Neuronal stem cell (in vitro differentiated cells): ENCODE results near the gene ADARB1.

Source experiments
- DNase-seq: peaks from one replicate; pipeline ENCODE4 v3.0.0-alpha.2; 2013; ENCODE audit warnings: low spot score
- H2AFZ ChIP-seq: one replicate; pipeline ENCODE4 v1.6.1; 2013; ENCODE audit warnings: mild to moderate bottlenecking, low read length, inconsistent platforms
- H2AK5ac ChIP-seq: 2 replicates; pipeline ENCODE4 v1.6.1; 2013; ENCODE audit warnings: low read depth, mild to moderate bottlenecking, inconsistent platforms, low read length, moderate library complexity, mixed read lengths
- H2BK120ac ChIP-seq: 2 replicates; pipeline ENCODE4 v1.6.1; 2013; ENCODE audit warnings: low read depth, mild to moderate bottlenecking, inconsistent platforms, low read length, moderate library complexity, mixed read lengths
- H2BK12ac ChIP-seq: one replicate; pipeline ENCODE4 v1.6.1; 2013; ENCODE audit warnings: low read length, inconsistent platforms
- H2BK15ac ChIP-seq: 2 replicates; pipeline ENCODE4 v1.6.1; 2013; ENCODE audit warnings: mild to moderate bottlenecking, low read length, inconsistent platforms, mixed read lengths
- H2BK5ac ChIP-seq: one replicate; pipeline ENCODE4 v1.6.1; 2013; ENCODE audit warnings: inconsistent platforms, mild to moderate bottlenecking, low read length, moderate library complexity
- H3K14ac ChIP-seq: one replicate; pipeline ENCODE4 v1.6.1; 2013; ENCODE audit warnings: low read length, inconsistent platforms
- H3K18ac ChIP-seq: 2 replicates; pipeline ENCODE4 v1.6.1; 2013; ENCODE audit warnings: low read length, inconsistent platforms
- H3K23ac ChIP-seq: 2 replicates; pipeline ENCODE4 v1.6.1; 2013; ENCODE audit warnings: low read depth, mild to moderate bottlenecking, mixed read lengths, low read length, inconsistent platforms; ENCODE audit not compliant: poor library complexity
- H3K27ac ChIP-seq: replicated peaks from 3 replicates; pipeline ENCODE4 v1.5.1; 2013; ENCODE audit warnings: low read length, inconsistent platforms
- H3K27me3 ChIP-seq, 3 experiments: 2 replicates each; pipeline ENCODE4 v1.6.1; 2013; ENCODE audit warnings: low read length in 3 of 3, mild to moderate bottlenecking in 2 of 3, inconsistent platforms in 1 of 3, low read depth in 1 of 3, mixed read lengths in 1 of 3, moderate library complexity in 1 of 3; ENCODE audit not compliant: control insufficient read depth in 3 of 3, insufficient read depth in 3 of 3
- H3K36me3 ChIP-seq, 2 donors: replicated peaks in 1 of 2; 2 replicates each; pipeline ENCODE4 v1.6.1; 2013; ENCODE audit warnings: low read length in 2 of 2; ENCODE audit not compliant: control insufficient read depth in 2 of 2, insufficient read depth in 2 of 2
- H3K4ac ChIP-seq: 2 replicates; pipeline ENCODE4 v1.6.1; 2013; ENCODE audit warnings: inconsistent platforms, mild to moderate bottlenecking, low read length, moderate library complexity
- H3K4me1 ChIP-seq, 2 donors: 1 replicate in 1 of 2; 2 replicates in 1 of 2; pipeline ENCODE4 v1.6.1; 2013; ENCODE audit warnings: low read length in 2 of 2, low read depth in 1 of 2; ENCODE audit not compliant: control insufficient read depth in 2 of 2, insufficient read depth in 1 of 2
- H3K4me2 ChIP-seq: one replicate; pipeline ENCODE4 v1.6.1; 2013; ENCODE audit warnings: mild to moderate bottlenecking, low read length, inconsistent platforms; ENCODE audit not compliant: insufficient read depth, poor library complexity, severe bottlenecking
- H3K4me3 ChIP-seq, 2 donors: 2 replicates each; pipeline ENCODE4 v1.5.1; 2013; ENCODE audit warnings: low read length in 2 of 2, mild to moderate bottlenecking in 2 of 2, inconsistent platforms in 1 of 2, moderate library complexity in 1 of 2
- H3K79me1 ChIP-seq: one replicate; pipeline ENCODE4 v1.6.1; 2013; ENCODE audit warnings: low read depth, mild to moderate bottlenecking, inconsistent platforms, low read length, moderate library complexity
- H3K9ac ChIP-seq: one replicate; pipeline ENCODE4 v1.6.1; 2013; ENCODE audit warnings: mild to moderate bottlenecking, low read depth, low read length, inconsistent platforms; ENCODE audit not compliant: poor library complexity
- H3K9me3 ChIP-seq, 2 donors: replicated peaks in 1 of 2; 2 replicates each; pipeline versions ENCODE3 to v1.6.1; 2013; ENCODE audit warnings: low read length in 2 of 2, mild to moderate bottlenecking in 2 of 2, inconsistent platforms in 1 of 2, low read depth in 1 of 2, mixed read lengths in 1 of 2, moderate library complexity in 1 of 2; ENCODE audit not compliant: control insufficient read depth in 2 of 2, insufficient read depth in 1 of 2
- H4K8ac ChIP-seq: one replicate; pipeline ENCODE4 v1.6.1; 2013; ENCODE audit warnings: low read depth, mild to moderate bottlenecking, inconsistent platforms, low read length, moderate library complexity
- H4K91ac ChIP-seq: one replicate; pipeline ENCODE4 v1.6.1; 2013; ENCODE audit warnings: low read length, low read depth, mild to moderate bottlenecking, inconsistent platforms; ENCODE audit not compliant: poor library complexity
- WGBS, 2 donors: extraction: QIAGEN DNeasy Blood & Tissue Kit; methylation state at CpG; one replicate each; pipeline ENCODE4 v1.1.7; 2013; ENCODE audit warnings: missing lambda C conversion rate in 2 of 2, mixed read lengths in 1 of 2; ENCODE audit not compliant: insufficient read length in 2 of 2, insufficient replicate concordance in 1 of 2; ENCODE audit errors: extremely low coverage in 2 of 2; 5-methylcytosine and 5-hydroxymethylcytosine counted together

ADARB1 gene

GRCh38 chr21:45034556-45035476 is 39.6 kb upstream of the ADARB1 start:
- H3K4me2 ChIP-seq, result no peak overlapping the region
- H2BK15ac ChIP-seq, result no peak overlapping the region
- H3K4me1 ChIP-seq, result peaks cover 16 to 22% of the 10 kb centered on the region in 2 donors
- peak overlapping the region; percentile 69 for H3K23ac ChIP-seq
- peak overlapping the region; percentile 78 for H3K18ac ChIP-seq
- no peak overlapping the region for H2AFZ ChIP-seq
- H2BK12ac ChIP-seq, result peak overlapping the region; percentile 75
- H4K91ac ChIP-seq, result no peak overlapping the region
- H2AK5ac ChIP-seq, result no peak overlapping the region
- peak overlapping the region in 1 of 2 donors; percentile 11 for H3K4me3 ChIP-seq
- H3K79me1 ChIP-seq, result no peaks in the 10 kb centered on the region
- no CpG with 5 or more reads among the region's 23 CpGs for WGBS, 2 donors
- no peak overlapping the region for H3K27ac ChIP-seq
- H3K9ac ChIP-seq, result peak overlapping the region; percentile 37
- no peak overlapping the region for H4K8ac ChIP-seq
- H3K14ac ChIP-seq, result peak overlapping the region; percentile 97
- H2BK120ac ChIP-seq, result no peak overlapping the region
- H3K9me3 ChIP-seq, result peaks cover 2 to 10% of the 10 kb centered on the region in 2 donors
- no peaks in the 10 kb centered on the region for H3K36me3 ChIP-seq
- peaks cover 0 to 57% (median 0%) of the 10 kb centered on the region in 3 experiments for H3K27me3 ChIP-seq
- H3K4ac ChIP-seq, result no peak overlapping the region
- no peak for DNase-seq
- H2BK5ac ChIP-seq, result no peak overlapping the region

- Histone ChIP-seq H3K23ac (no peak overlapping the region), H3K9ac (no peak overlapping the region), H4K91ac (no peak overlapping the region), H3K4me3 (peak overlapping the region in 1 of 2 donors; percentile 11), H3K27ac (no peak overlapping the region), H3K18ac (no peak overlapping the region), H3K27me3 (peaks cover 0 to 55% (median 0%) of the 10 kb centered on the region in 3 experiments), H3K4me2 (no peak overlapping the region), H3K4ac (no peak overlapping the region), H3K14ac (peak overlapping the region; percentile 21), H2BK5ac (no peak overlapping the region), H3K9me3 (peaks cover 2 to 10% of the 10 kb centered on the region in 2 donors), H3K36me3 (no peaks in the 10 kb centered on the region), H2BK120ac (no peak overlapping the region), H2AFZ (no peak overlapping the region), H3K4me1 (peaks cover 13 to 15% of the 10 kb centered on the region in 2 donors), H2BK12ac (no peak overlapping the region), H4K8ac (no peak overlapping the region), H3K79me1 (no peaks in the 10 kb centered on the region), H2BK15ac (no peak overlapping the region), H2AK5ac (no peak overlapping the region)
- no CpG with 5 or more reads among the region's 8 CpGs for WGBS, 2 donors
- DNase-seq, result no peak
These were observed 38.9 kb upstream of the ADARB1 start for GRCh38 chr21:45035477-45035848.

- H2BK15ac ChIP-seq, result no peak overlapping the region
- no peak overlapping the region for H3K18ac ChIP-seq
- peaks cover 5 to 9% of the 10 kb centered on the region in 2 donors for H3K4me1 ChIP-seq
- H2BK120ac ChIP-seq, result no peak overlapping the region
- no peak overlapping the region for H3K27ac ChIP-seq
- H3K9ac ChIP-seq, result no peak overlapping the region
- DNase-seq, result no peak
- peaks cover 0 to 51% (median 0%) of the 10 kb centered on the region in 3 experiments for H3K27me3 ChIP-seq
- H3K14ac ChIP-seq, result no peak overlapping the region
- H2AFZ ChIP-seq, result no peak overlapping the region
- no peak overlapping the region for H4K8ac ChIP-seq
- no peak overlapping the region for H3K4me2 ChIP-seq
- H3K4ac ChIP-seq, result no peak overlapping the region
- H3K79me1 ChIP-seq, result no peaks in the 10 kb centered on the region
- no peak overlapping the region for H2BK5ac ChIP-seq
- H2BK12ac ChIP-seq, result no peak overlapping the region
- H3K4me3 ChIP-seq, result no peak overlapping the region
- H4K91ac ChIP-seq, result no peak overlapping the region
- no CpG with 5 or more reads among the region's 1 CpG for WGBS, 2 donors
- H3K36me3 ChIP-seq, result no peaks in the 10 kb centered on the region
- peaks cover 2 to 10% of the 10 kb centered on the region in 2 donors for H3K9me3 ChIP-seq
- no peak overlapping the region for H2AK5ac ChIP-seq
- no peak overlapping the region for H3K23ac ChIP-seq
These were observed 37.8 kb upstream of the ADARB1 start for GRCh38 chr21:45036630-45037029.

DNA sequence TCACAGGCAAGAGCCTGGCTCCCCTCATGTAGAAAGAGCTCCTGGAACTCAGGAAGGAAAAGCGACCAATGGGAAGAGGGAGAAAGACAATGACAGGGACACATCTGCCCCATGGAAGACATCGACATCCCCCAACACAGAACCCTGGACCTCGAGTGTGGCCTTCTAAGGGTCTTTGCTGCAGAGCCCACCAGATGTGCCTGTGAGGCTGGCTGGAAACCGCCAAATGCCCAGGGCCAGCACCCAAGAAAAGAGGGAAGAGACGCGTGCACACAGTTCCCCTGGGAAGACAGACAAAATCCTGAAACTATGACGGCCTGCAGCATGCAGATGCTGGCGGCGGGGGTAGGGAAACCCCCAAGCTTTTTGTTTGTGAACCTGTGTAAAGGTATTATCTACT is 36.4 kb upstream of the ADARB1 start:
- peaks cover 0 to 54% (median 0%) of the 10 kb centered on the region in 3 experiments for H3K27me3 ChIP-seq
- H3K27ac ChIP-seq, result no peak overlapping the region
- H3K4me3 ChIP-seq, result no peak overlapping the region
- no peak overlapping the region for H3K18ac ChIP-seq
- no peak overlapping the region for H3K4me2 ChIP-seq
- no peak overlapping the region for H4K8ac ChIP-seq
- H3K4me1 ChIP-seq, result peaks cover 0 to 4% of the 10 kb centered on the region in 2 donors
- no peak overlapping the region for H3K9ac ChIP-seq
- H2BK12ac ChIP-seq, result no peak overlapping the region
- H4K91ac ChIP-seq, result no peak overlapping the region
- no peak overlapping the region for H2AFZ ChIP-seq
- H2BK5ac ChIP-seq, result no peak overlapping the region
- H3K23ac ChIP-seq, result no peak overlapping the region
- H3K9me3 ChIP-seq, result peaks cover 2 to 10% of the 10 kb centered on the region in 2 donors
- H2BK120ac ChIP-seq, result no peak overlapping the region
- no peak overlapping the region for H2AK5ac ChIP-seq
- no peaks in the 10 kb centered on the region for H3K36me3 ChIP-seq
- no peak overlapping the region for H3K14ac ChIP-seq
- DNase-seq, result no peak
- no peak overlapping the region for H3K4ac ChIP-seq
- no peaks in the 10 kb centered on the region for H3K79me1 ChIP-seq
- no peak overlapping the region for H2BK15ac ChIP-seq
- WGBS, 2 donors, result no CpG with 5 or more reads among the region's 9 CpGs
